M059J (cell line): Measurements from ENCODE around the gene DOCK9. TPM values are rescaled to one million over a fixed set of nuclear protein-coding genes. Genes with fewer than 3 reads are reported as not detected.

Experiments
- DNase-seq: peaks from one replicate; pipeline ENCODE4 v3.0.0-alpha.2; 2012; ENCODE audit warnings: low read depth
- total RNA-seq: library from RNA; depleted of rRNA; stranded (reverse); fragments of >200 nt; shearing (Covaris generic); gene quantifications from 2 replicates; pipeline ENCODE4 v1.2.3, GENCODE V29; 2014

Gene DOCK9
- total RNA-seq, 1 experiment from 2014 or later: 25.0 TPM

DNA sequence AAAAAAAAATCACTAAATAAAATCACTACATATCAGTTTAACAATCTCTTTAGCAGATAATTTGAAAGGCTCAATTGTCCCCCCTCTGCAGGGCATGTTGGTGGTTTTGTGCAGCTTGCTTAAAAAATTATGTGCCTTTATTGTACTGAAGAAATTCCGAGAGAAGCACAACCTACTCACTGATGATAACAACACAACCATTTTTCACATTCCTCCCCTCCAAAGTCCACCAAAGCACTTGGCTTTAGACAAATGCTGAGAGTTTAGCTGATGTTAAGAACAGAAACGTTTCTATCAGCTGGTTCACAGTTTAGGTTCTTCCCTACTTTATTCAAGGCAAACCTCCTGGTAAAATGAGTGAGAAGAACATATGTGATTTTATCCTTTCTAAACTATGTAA is 923 bp downstream of the DOCK9 start:
- DNase-seq: no peak

DNA sequence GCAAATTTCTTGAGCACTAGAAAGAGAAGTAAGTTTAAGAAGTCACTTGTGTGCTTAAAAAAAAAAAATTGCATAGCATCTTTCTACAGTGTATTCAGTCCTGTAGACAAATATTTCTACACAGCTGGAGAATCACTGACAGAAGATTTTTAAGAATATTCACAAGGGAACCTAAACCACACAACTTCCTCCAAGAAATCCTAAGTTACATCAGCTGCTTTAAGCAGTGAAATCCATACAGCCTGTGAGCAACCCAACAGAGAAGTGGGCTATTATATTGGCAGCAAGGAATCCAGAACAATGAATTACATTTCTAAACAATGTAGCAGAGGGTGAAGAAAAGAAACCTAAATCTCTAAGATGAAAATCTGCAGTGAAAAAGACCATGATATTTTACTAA is 1.5 kb downstream of the DOCK9 start:
- no peak for DNase-seq

DNA sequence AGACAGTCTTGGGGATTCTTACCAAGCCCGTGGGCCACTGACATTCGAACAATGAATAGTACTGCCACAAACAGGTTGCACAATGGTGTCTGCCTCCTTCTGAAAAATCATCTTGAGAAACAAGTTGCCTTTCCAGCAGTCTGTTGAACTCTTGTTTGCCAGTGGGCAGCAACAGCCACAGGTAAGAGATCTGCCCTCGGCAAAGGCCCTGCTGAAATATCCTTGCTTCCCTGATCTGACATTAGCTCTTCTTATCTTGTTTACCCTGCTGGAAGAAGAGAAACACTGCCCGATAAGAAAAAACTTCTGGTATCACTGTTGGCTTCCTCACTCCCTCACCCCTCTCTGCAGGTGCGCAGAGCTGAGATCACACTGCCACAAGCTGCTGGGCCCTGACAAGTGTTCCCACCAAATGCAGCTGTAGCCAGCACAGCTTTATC is 2.0 kb downstream of the DOCK9 start:
- DNase-seq: no peak

- DNase-seq: no peak
Measured at GRCh38 chr13:98974053-98974452, 3.8 kb downstream of the DOCK9 start.

GRCh38 chr13:98972627-98973026 is 5.2 kb downstream of the DOCK9 start:
- peak; percentile 94 for DNase-seq

- DNase-seq: no peak
Measured at GRCh38 chr13:98972059-98972458, 5.8 kb downstream of the DOCK9 start.

DNA sequence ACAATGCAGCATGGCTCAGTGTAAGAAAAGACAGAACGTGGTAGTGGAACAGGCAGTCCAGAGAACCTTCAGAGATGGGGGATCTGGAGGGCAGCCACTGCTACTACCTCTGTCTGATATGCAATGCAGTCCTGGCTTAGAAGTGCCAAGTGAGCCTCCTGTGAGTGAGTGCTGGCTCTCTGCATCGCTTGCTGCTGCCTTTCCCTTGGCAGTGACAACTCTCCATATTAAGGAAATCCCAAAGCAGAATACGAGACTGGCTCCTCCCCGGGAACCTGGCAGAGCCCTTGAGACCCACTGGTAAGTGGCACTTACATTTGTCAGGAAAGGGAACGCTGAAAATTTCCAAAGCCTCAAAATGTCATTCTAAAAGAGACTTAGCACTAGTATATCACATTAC is 7.5 kb downstream of the DOCK9 start:
- no peak for DNase-seq

GRCh38 chr13:98967491-98967890 is 10.4 kb downstream of the DOCK9 start:
- no peak for DNase-seq

- no peak for DNase-seq
Measured at GRCh38 chr13:98966019-98966418, 11.8 kb downstream of the DOCK9 start.

DNA sequence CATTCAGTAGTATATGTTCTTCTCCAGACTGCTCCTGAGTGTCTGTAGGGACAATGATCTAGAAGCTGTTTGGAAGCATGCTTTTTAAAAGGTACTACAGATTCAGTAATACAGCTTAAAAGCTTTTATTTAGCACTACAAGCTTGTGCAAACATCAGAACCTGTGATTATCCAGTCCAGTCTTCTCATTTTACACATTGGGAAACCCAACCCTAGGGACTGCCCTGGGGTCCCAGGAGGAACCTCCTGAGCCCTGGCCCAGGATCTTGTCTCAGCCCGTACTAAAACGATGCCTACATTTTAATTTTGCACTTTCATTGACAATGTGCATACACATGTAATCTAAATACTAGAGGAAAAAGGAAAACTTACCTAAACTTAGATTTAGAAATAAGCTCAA is 12.5 kb downstream of the DOCK9 start:
- no peak for DNase-seq

DNA sequence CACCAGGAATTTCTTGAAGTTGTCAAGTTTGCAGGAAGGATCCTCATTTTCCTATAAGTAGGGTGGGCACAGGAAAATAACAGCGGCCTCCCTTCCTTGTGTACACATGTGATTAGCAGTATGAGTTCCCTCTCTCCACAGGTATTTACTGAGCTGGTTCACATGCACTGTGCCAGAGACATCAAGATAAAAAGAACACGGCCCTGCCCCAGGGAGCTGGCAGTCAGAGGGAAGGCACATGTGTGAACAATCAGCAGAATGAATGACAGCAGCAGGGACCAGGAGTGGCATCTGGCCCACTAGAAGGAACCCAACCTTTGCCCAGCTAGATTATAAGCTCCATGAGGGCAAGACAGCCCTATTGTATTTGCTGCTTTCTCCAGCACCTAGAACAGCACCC is 13.9 kb downstream of the DOCK9 start:
- no peak for DNase-seq

- DNase-seq: no peak
Measured at GRCh38 chr13:98962901-98963590, 14.8 kb downstream of the DOCK9 start.

DNA sequence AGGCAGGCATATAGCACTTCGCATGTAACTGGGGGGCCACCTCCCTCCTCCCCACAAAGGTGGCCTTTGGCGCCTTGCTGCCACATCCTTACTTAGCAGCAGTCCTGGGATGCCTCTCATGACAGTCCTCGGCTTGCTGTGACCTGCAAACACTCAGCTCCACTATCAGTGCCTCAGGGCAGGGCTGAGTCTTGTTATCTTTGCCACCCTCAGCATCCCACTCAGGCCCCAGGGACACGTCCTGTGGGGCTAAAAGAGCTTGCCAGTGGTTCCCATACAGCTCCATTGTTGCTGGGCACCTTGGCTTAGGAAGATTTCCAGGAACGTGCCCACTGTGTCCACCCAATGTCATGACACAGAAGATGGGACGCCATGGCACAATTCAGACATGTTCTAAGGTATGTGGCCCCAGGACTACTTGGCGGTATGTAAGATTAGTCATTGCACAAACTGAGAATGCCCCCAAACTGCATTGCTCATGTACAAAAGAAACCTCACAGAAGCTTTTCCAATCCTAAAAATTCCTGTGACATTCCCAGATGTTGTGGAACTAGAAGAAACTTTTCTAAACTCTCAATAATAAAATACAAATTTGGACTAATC is 16.3 kb downstream of the DOCK9 start:
- DNase-seq: peak; percentile 32

DNA sequence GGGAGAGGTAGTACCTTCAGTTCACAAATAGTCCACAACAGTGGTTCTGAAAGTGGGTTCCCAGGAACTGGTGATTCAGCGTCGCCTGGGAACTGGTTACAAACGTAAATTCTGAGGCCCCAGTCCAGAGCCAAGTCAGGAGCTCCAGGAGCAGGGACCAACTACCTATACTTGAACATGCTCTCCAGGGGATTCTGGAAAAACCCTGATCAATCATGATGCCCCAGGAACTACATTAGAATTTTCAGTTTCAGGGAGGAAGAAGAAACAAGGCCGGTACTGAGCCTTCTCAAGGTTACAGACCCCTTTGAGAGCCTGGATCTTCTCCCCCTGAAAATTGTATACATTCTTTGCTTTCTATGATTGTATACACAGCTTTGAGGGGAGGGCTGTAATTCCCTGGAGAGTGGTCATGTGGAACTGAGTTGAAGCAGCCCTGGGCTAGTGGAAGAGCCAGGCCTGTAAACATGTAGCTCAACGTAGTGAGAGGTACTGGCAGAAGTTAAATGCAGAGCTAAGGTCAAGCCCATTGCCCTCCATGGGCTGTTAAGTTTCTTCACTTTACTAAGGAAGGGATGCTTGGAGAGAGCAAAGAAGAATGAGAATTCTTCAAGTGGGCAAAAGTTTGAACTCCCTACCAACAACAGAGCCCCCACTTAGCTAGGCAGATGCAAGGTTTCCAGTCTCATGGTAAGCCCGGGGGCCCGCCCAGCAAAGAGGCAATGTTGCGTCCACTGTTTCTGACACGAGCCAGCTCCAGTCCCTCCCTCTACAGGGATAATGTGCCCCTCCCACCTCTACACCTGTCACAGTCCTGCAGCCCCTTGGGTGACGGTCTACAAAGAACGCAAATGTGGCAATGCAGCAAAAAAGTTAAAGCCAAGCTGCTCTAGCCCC is 17.0 kb downstream of the DOCK9 start:
- no peak for DNase-seq

DNA sequence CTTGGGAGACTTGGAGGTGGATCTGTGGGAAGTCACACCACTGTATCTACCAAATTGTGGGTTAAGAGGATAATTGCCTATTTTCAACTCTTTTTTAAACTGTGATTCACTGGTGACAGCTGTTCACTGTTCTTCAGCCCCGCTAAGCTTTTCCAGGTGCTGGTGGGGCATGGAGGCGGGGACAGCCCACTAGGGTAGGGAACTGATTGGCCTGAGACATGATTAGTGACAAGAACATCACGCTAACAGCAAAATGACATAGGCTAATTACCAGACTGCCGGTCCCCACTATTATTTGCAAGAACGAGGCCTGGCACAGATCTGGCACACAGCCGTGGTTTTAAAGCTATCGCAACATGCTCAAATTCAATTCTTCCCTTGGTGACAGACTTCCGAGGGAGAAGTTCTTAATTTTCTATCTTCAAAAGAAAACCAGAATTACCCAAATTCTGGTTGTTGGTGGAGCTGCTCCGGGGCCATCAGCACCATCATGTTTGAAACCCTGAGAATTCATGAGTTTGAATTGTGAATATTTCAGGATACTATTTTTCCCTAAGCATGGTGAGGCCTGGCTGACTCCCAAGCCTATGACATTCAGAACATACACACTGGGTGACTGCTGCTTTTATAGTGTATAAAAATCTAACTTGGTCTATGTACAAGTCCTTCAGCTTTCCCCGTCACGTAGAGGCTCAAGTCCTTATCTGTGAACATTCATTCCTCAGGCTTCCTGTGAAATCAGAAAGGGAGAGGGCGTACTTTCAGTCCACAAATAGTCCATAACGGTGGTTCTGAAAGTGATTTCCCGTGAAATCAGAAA is 17.9 kb downstream of the DOCK9 start:
- no peak for DNase-seq

DNA sequence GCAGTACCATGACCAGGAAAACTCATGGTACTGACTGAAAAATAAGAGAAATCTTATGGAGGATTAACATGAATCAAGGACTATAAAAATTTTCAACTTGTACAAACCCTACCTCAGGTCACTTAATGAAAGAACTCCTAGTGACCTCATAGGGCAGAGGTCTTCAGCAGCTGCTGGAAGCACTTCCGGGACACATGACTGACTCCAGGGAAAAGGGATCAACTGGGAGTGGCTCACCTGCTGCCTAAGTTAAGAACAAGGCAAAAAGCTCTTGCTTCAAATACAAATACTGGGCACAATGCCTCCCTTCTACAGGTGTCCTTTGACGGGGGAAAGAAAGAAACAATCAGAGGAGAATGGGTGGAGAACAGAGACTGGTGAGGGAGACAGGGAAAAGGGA is 18.6 kb downstream of the DOCK9 start:
- no peak for DNase-seq

DNA sequence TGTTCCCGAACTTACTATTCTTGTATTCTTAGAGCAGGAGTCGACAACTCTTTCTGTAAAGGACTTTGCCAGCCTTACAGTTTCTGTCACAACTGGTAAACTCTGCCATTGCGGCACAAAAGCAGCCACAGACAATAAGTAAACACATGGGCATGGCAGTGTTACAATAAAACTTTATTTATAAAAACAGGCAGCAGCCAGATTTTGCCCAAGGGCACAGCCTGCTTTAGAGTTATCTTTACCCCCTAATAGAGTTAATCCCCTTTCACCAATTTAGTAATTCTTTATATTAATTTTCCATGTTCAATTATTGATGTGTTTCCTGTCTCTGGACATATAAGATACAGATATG is 19.4 kb downstream of the DOCK9 start:
- no peak for DNase-seq

- DNase-seq: no peak
Measured at GRCh38 chr13:98957731-98958442, 20.0 kb downstream of the DOCK9 start.

GRCh38 chr13:98955336-98955735 is 22.5 kb downstream of the DOCK9 start:
- no peak for DNase-seq

- DNase-seq: no peak
Measured at GRCh38 chr13:98954313-98954712, 23.6 kb downstream of the DOCK9 start.

- DNase-seq: no peak
Measured at GRCh38 chr13:98951266-98951665, 26.6 kb downstream of the DOCK9 start.
